ENCODE measurements around the gene PLEKHB1.

PLEKHB1 gene

GRCh38 chr11:73632996-73633395 is 13.4 kb upstream of the PLEKHB1 start:
- Histone ChIP-seq H3K27me3 (ENCODE audit: insufficient read depth, low read length) (peaks cover 31% of the 10 kb centered on the region), H3K9ac (ENCODE audit: low read depth, low read length) (no peak overlapping the region)

GRCh38 chr11:73633999-73634398 is 12.4 kb upstream of the PLEKHB1 start:
- H3K9ac ChIP-seq (ENCODE audit: low read depth, low read length), result no peak overlapping the region
- H3K27ac ChIP-seq (ENCODE audit: low read length), result no peak overlapping the region
- peaks cover 11% of the 10 kb centered on the region; the same call in 1 of the 2 replicates for H3K4me1 ChIP-seq (ENCODE audit: insufficient read depth, low read length)
- H3K36me3 ChIP-seq (ENCODE audit: insufficient read depth, low read depth, low read length), result no peaks in the 10 kb centered on the region
- H3K9me3 ChIP-seq (ENCODE audit: insufficient read depth, low read depth, low read length), result no peaks in the 10 kb centered on the region
- no peak overlapping the region for H3K4me3 ChIP-seq (ENCODE audit: low read length)
- H3K27me3 ChIP-seq (ENCODE audit: insufficient read depth, low read length), result peaks cover 24% of the 10 kb centered on the region; the same call in 1 of the 2 replicates

More at GRCh38 chr11:73632996-73633395, 13.4 kb upstream of the PLEKHB1 start:
- H3K9me3 ChIP-seq (ENCODE audit: insufficient read depth, low read depth, low read length), result no peaks in the 10 kb centered on the region
- peaks cover 17% of the 10 kb centered on the region; the same call in 1 of the 2 replicates for H3K4me1 ChIP-seq (ENCODE audit: insufficient read depth, low read length)
- H3K4me3 ChIP-seq (ENCODE audit: low read length), result no peak overlapping the region
- no peaks in the 10 kb centered on the region for H3K36me3 ChIP-seq (ENCODE audit: insufficient read depth, low read depth, low read length)
- no peak overlapping the region for H3K27ac ChIP-seq (ENCODE audit: low read length)

- H3K9me3 ChIP-seq (ENCODE audit: insufficient read depth, low read depth, low read length), result no peaks in the 10 kb centered on the region
- peaks cover 5% of the 10 kb centered on the region; the same call in 1 of the 2 replicates for H3K4me1 ChIP-seq (ENCODE audit: insufficient read depth, low read length)
- no peak overlapping the region for H3K27ac ChIP-seq (ENCODE audit: low read length)
- H3K9ac ChIP-seq (ENCODE audit: low read depth, low read length), result no peak overlapping the region
- H3K27me3 ChIP-seq (ENCODE audit: insufficient read depth, low read length), result peaks cover 7% of the 10 kb centered on the region; the same call in 1 of the 2 replicates
- no peak overlapping the region for H3K4me3 ChIP-seq (ENCODE audit: low read length)
- no peaks in the 10 kb centered on the region for H3K36me3 ChIP-seq (ENCODE audit: insufficient read depth, low read depth, low read length)
These were observed 10.7 kb upstream of the PLEKHB1 start for GRCh38 chr11:73635721-73636120.

GRCh38 chr11:73636249-73636648 is 10.1 kb upstream of the PLEKHB1 start:
- H3K9ac ChIP-seq (ENCODE audit: low read depth, low read length), result no peak overlapping the region

DNA sequence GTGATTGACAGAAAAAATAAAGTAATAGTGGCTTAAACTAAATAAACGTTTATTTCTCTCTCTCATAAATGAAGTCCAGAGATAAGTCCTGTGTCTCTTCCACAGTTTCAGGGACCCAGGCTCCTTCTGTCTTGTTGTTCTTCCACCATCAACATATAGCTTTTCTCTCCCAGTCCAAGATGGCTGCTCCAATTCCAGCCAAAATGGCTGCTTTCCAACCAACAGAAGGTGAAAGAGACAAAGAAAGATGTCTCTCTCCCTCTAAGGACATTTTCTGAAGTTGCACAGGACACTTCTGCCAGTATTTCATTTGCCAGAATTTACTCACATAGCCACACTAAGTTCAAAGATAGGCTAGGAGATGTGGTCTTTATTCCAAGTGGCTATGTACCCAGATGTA is 9.4 kb upstream of the PLEKHB1 start:
- no peaks in the 10 kb centered on the region for H3K36me3 ChIP-seq (ENCODE audit: insufficient read depth, low read depth, low read length)
- no peak overlapping the region for H3K9ac ChIP-seq (ENCODE audit: low read depth, low read length)
- H3K4me1 ChIP-seq (ENCODE audit: insufficient read depth, low read length), result peaks cover 5% of the 10 kb centered on the region; the same call in 1 of the 2 replicates
- no peak overlapping the region for H3K4me3 ChIP-seq (ENCODE audit: low read length)
- H3K27ac ChIP-seq (ENCODE audit: low read length), result no peak overlapping the region
- H3K27me3 ChIP-seq (ENCODE audit: insufficient read depth, low read length), result no peaks in the 10 kb centered on the region; the same call in 1 of the 2 replicates
- no peaks in the 10 kb centered on the region for H3K9me3 ChIP-seq (ENCODE audit: insufficient read depth, low read depth, low read length)

More at GRCh38 chr11:73636249-73636648, 10.1 kb upstream of the PLEKHB1 start:
- Histone ChIP-seq H3K27me3 (ENCODE audit: insufficient read depth, low read length) (peaks cover 4% of the 10 kb centered on the region), H3K4me3 (ENCODE audit: low read length) (no peak overlapping the region), H3K27ac (ENCODE audit: low read length) (no peak overlapping the region), H3K9me3 (ENCODE audit: insufficient read depth, low read depth, low read length) (no peaks in the 10 kb centered on the region), H3K4me1 (ENCODE audit: insufficient read depth, low read length) (peaks cover 5% of the 10 kb centered on the region; the same call in 1 of the 2 replicates), H3K36me3 (ENCODE audit: insufficient read depth, low read depth, low read length) (no peaks in the 10 kb centered on the region)

DNA sequence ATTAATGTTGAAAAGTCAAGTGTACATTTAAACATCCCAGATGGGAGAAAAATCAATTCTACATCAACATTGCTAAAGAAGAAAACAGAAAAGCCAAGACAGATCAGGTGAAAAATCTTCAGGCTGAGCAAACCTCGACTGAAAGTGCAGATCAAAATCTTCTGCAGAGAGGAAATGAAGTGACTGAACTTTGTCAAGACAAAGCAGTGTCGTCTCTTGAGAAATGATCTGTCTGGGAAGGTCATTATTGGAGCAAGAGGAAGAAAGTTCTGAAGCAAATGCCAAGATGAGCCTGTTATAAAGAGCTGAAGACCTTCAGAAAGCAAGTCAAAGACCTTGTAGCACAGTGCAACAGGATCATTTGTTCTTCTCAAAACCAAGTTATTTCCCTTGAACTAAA is 5.8 kb upstream of the PLEKHB1 start:
- Histone ChIP-seq H3K9ac (ENCODE audit: low read depth, low read length) (no peak overlapping the region), H3K4me1 (ENCODE audit: insufficient read depth, low read length) (0 out of 2 replicates have a peak, but pooled peaks cover 2% of the 10 kb centered on the region), H3K4me3 (ENCODE audit: low read length) (no peak overlapping the region), H3K27me3 (ENCODE audit: insufficient read depth, low read length) (peaks cover 7% of the 10 kb centered on the region), H3K9me3 (ENCODE audit: insufficient read depth, low read depth, low read length) (no peaks in the 10 kb centered on the region), H3K36me3 (ENCODE audit: insufficient read depth, low read depth, low read length) (no peaks in the 10 kb centered on the region), H3K27ac (ENCODE audit: low read length) (no peak overlapping the region)

- H3K9me3 ChIP-seq (ENCODE audit: insufficient read depth, low read depth, low read length), result no peaks in the 10 kb centered on the region
- H3K9ac ChIP-seq (ENCODE audit: low read depth, low read length), result no peak overlapping the region
- peaks cover 9% of the 10 kb centered on the region for H3K27me3 ChIP-seq (ENCODE audit: insufficient read depth, low read length)
- H3K4me1 ChIP-seq (ENCODE audit: insufficient read depth, low read length), result peaks cover 5% of the 10 kb centered on the region; the same call in 1 of the 2 replicates
- H3K27ac ChIP-seq (ENCODE audit: low read length), result no peak overlapping the region
- no peak overlapping the region for H3K4me3 ChIP-seq (ENCODE audit: low read length)
- H3K36me3 ChIP-seq (ENCODE audit: insufficient read depth, low read depth, low read length), result no peaks in the 10 kb centered on the region
These were observed 4.7 kb upstream of the PLEKHB1 start for GRCh38 chr11:73641668-73642067.

GRCh38 chr11:73645121-73645969 is 1.0 kb upstream of the PLEKHB1 start:
- Histone ChIP-seq H3K36me3 (ENCODE audit: insufficient read depth, low read depth, low read length) (no peaks in the 10 kb centered on the region), H3K27ac (ENCODE audit: low read length) (peak overlapping the region; percentile 52), H3K4me3 (ENCODE audit: low read length) (peak overlapping the region; percentile 90), H3K9me3 (ENCODE audit: insufficient read depth, low read depth, low read length) (no peaks in the 10 kb centered on the region), H3K4me1 (ENCODE audit: insufficient read depth, low read length) (peaks cover 10% of the 10 kb centered on the region; the same call in 1 of the 2 replicates), H3K27me3 (ENCODE audit: insufficient read depth, low read length) (peaks cover 9% of the 10 kb centered on the region), H3K9ac (ENCODE audit: low read depth, low read length) (peak overlapping the region; percentile 82; the same call in 1 of the 2 replicates)

- Histone ChIP-seq H3K9me3 (ENCODE audit: insufficient read depth, low read depth, low read length) (no peaks in the 10 kb centered on the region), H3K27me3 (ENCODE audit: insufficient read depth, low read length) (peaks cover 9% of the 10 kb centered on the region; the same call in 1 of the 2 replicates), H3K27ac (ENCODE audit: low read length) (no peak overlapping the region), H3K4me3 (ENCODE audit: low read length) (peak overlapping the region; percentile 72), H3K4me1 (ENCODE audit: insufficient read depth, low read length) (peaks cover 10% of the 10 kb centered on the region; the same call in 1 of the 2 replicates), H3K9ac (ENCODE audit: low read depth, low read length) (peak overlapping the region; percentile 27; the same call in 1 of the 2 replicates), H3K36me3 (ENCODE audit: insufficient read depth, low read depth, low read length) (no peaks in the 10 kb centered on the region)
These were observed 1.2 kb downstream of the PLEKHB1 start for GRCh38 chr11:73647459-73648100.

DNA sequence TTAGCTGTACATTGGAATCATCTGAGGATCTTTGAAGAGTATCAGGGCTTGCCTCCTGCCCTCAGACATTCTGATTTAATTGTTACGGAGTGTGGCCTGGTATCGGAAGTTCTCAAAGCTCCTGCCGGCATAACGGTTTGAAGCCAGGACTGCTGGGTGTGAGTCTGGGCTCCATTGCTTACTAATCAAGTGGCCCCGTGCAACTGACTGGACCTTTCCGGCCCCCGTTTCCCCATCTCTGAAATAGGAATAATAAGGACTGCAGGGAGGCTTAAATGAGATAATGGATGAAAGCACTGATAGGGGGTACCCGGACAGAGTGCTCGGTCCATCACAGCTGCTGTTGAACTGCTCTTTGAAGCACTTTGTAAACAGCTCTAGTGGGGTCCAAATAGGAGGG is 1.7 kb downstream of the PLEKHB1 start:
- peaks cover 10% of the 10 kb centered on the region; the same call in 1 of the 2 replicates for H3K4me1 ChIP-seq (ENCODE audit: insufficient read depth, low read length)
- peaks cover 9% of the 10 kb centered on the region; the same call in 1 of the 2 replicates for H3K27me3 ChIP-seq (ENCODE audit: insufficient read depth, low read length)
- no peaks in the 10 kb centered on the region for H3K9me3 ChIP-seq (ENCODE audit: insufficient read depth, low read depth, low read length)
- H3K27ac ChIP-seq (ENCODE audit: low read length), result no peak overlapping the region
- H3K9ac ChIP-seq (ENCODE audit: low read depth, low read length), result no peak overlapping the region; the same call in 1 of the 2 replicates
- no peaks in the 10 kb centered on the region for H3K36me3 ChIP-seq (ENCODE audit: insufficient read depth, low read depth, low read length)
- H3K4me3 ChIP-seq (ENCODE audit: low read length), result peak overlapping the region; percentile 72

- no peaks in the 10 kb centered on the region for H3K9me3 ChIP-seq (ENCODE audit: insufficient read depth, low read depth, low read length)
- H3K27me3 ChIP-seq (ENCODE audit: insufficient read depth, low read length), result peaks cover 9% of the 10 kb centered on the region; the same call in 1 of the 2 replicates
- no peaks in the 10 kb centered on the region for H3K36me3 ChIP-seq (ENCODE audit: insufficient read depth, low read depth, low read length)
- H3K4me3 ChIP-seq (ENCODE audit: low read length), result no peak overlapping the region
- no peak overlapping the region for H3K27ac ChIP-seq (ENCODE audit: low read length)
- H3K9ac ChIP-seq (ENCODE audit: low read depth, low read length), result no peak overlapping the region
- peaks cover 10% of the 10 kb centered on the region; the same call in 1 of the 2 replicates for H3K4me1 ChIP-seq (ENCODE audit: insufficient read depth, low read length)
These were observed 2.2 kb downstream of the PLEKHB1 start for GRCh38 chr11:73648571-73649046.

Measured in iPS-20b (cell line).